Mesenteric fat pad (tissue), 1 donor: ENCODE measurements around the gene AHDC1. TPM values are rescaled to one million over a fixed set of nuclear protein-coding genes. Genes with fewer than 3 reads are reported as not detected.

Source experiments
- DNase-seq: peaks from one replicate; pipeline ENCODE4 v3.0.0-alpha.2; 2020; ENCODE audit warnings: low spot score
- total RNA-seq: library from RNA; stranded (reverse); fragmentation: NEBNext Ultra II Directional; extraction: Animal tissue kit (Norgen Biotek cat#: 25700); gene quantifications from one replicate; pipeline ENCODE4 v1.2.1, GENCODE V29; 2021
- donor health status: DM: yes; HTN: yes; CAD: no.

The AHDC1 gene
- total RNA-seq, 1 donor from 2014 or later = 28.5 TPM

- DNase-seq = no peak
Measured at GRCh38 chr1:27584453-27584852, 19.5 kb downstream of the AHDC1 start.

- DNase-seq = no peak
Measured at GRCh38 chr1:27583479-27583878, 20.5 kb downstream of the AHDC1 start.

GRCh38 chr1:27581823-27582243 is 22.1 kb downstream of the AHDC1 start:
- no peak for DNase-seq

GRCh38 chr1:27577504-27578188 is 26.3 kb downstream of the AHDC1 start:
- no peak for DNase-seq

GRCh38 chr1:27576806-27577227 is 27.1 kb downstream of the AHDC1 start:
- DNase-seq = no peak

- no peak for DNase-seq
Measured at GRCh38 chr1:27575840-27576331, 28.1 kb downstream of the AHDC1 start.

GRCh38 chr1:27574871-27575831 is 28.8 kb downstream of the AHDC1 start:
- DNase-seq = no peak

- no peak for DNase-seq
Measured at GRCh38 chr1:27574001-27574781, 29.8 kb downstream of the AHDC1 start.

GRCh38 chr1:27572679-27573426 is 31.1 kb downstream of the AHDC1 start:
- DNase-seq = no peak

GRCh38 chr1:27572019-27572678 is 31.8 kb downstream of the AHDC1 start:
- no peak for DNase-seq

GRCh38 chr1:27571439-27572018 is 32.4 kb downstream of the AHDC1 start:
- no peak for DNase-seq

GRCh38 chr1:27570784-27571183 is 33.2 kb downstream of the AHDC1 start:
- DNase-seq = no peak

- DNase-seq = no peak
Measured at GRCh38 chr1:27570356-27570755, 33.6 kb downstream of the AHDC1 start.

- DNase-seq = no peak
Measured at GRCh38 chr1:27569506-27570291, 34.2 kb downstream of the AHDC1 start.

GRCh38 chr1:27569088-27569460 is 34.9 kb downstream of the AHDC1 start:
- DNase-seq = no peak

GRCh38 chr1:27568300-27569087 is 35.5 kb downstream of the AHDC1 start:
- DNase-seq = peak; percentile 98

GRCh38 chr1:27567971-27568299 is 36.0 kb downstream of the AHDC1 start:
- no peak for DNase-seq

- no peak for DNase-seq
Measured at GRCh38 chr1:27567146-27567526, 36.8 kb downstream of the AHDC1 start.
